DMS53 treated with DMSO at 0.1 percent for 48 hours (cell line): ENCODE measurements around the gene NPPC.
"Not testable (repeated sequence)": the region's sequence is repeated elsewhere in the genome, so short reads cannot be mapped to it uniquely, and the experiment has no call there.

Experiments
- DNase-seq: peaks from one replicate; lab custom pipeline; 2025; ENCODE audit not compliant: unreplicated experiment; lab: John Stamatoyannopoulos, UW

NPPC gene

GRCh38 chr2:231926180-231926741 is at the start of gene NPPC:
Gene NPPC (minus strand): TSS chr2:231926396. CDS start chr2:231926249, 147 bp downstream.
- DNase-seq, result peak; percentile 18

DNA sequence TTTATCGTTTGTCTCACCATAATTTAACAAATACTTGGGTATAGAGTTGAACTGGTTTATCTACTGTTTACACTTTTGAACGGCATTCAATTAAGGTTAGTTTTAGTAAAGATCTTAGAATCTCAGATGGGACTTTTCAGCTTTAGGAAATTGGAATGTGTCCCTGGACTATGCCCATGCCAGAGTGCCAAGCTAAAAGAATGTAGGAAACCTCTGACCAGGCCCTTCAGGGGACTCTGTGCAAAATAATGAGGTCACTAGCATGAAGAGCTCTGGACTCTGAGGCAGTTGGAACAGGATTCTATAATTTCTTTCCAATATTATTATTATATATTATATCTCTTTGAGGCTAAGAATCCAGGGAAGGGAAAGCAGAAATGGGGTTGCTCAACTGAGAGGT is 48.8 kb upstream of the NPPC start:
- no peak for DNase-seq

- no peak for DNase-seq
Measured at GRCh38 chr2:231970461-231970860, 44.3 kb upstream of the NPPC start.

DNA sequence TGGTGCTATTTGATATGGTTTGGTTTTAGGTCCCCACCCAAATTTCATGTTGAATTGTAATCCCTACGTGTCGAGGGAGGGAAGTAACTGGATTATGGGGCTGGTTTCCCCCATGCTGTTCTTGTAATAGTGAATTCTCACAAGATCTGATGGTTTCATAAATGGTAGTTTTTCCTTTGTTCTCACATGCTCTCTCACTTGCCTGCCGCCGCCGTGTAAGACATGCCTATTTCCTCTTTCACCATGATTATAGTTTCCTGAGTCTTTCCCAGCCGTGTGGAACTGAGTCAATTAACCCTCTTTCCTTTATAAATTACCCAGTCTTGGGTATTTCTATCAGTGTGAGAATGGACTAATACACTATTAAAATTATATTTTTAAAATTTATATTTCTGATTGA is 42.6 kb upstream of the NPPC start:
- DNase-seq, result no peak

DNA sequence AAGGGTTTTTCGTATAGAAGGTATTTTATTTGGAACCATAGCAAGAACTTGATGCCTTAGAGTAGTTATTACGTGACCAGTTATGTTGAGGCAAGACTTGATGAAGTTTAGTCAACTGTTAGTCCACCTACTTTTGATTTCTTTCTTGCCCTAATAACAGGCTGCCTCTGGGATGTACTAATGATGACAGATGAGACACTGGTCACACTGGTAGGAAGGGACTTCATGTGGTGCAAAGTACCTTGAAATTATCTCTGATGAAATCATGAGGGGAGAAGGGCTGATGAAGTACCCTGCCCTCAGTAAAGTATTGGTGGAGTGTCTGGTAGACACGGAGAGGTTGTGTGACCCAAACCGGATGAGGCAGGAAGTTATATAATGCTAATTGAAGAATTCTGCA is 40.7 kb upstream of the NPPC start:
- DNase-seq, result no peak

GRCh38 chr2:231965102-231965501 is 38.9 kb upstream of the NPPC start:
- DNase-seq, result no peak

DNA sequence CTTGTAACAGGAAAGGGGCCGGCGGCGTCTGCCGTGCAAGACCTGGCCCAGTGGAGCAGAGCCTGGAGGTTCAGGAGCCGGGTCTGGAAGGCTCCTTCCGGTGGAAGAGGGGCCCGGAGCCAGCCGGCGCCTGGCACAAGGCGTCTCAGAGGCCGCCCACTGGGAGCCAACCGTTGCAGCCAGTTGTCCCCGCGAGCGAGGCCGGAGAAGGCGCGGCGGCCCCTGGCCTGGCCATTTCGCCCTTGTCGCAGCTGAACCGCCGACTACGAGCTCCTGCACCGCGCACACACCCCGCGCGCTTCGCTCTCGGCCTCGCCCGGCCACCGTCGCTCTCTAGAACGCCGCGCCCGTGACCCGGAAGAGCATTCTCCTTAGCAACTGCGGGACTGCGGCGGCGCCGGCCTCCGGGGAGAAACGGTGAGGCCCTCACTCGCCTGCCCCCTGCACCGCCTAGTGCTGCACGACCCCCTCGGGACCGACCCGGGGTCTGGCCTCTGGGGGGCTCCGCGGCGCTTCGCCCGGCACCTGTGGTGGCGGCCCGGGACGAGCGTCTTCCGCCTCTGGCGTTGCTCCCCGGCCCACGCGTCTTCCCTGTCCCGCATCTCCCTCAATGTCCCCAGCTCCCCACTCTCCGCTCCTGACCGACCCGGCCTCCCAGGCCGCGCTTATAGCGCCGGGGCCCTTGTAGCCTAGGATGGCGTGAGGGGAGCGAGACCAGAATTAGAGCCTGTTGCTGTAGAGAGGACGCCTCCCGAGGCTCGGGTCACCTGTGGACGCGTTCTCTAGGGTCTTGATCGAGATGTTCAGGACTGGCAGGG is 35.4 kb upstream of the NPPC start, which contains the start of gene DIS3L2:
DIS3L2 (plus strand) TSS at position 365 of the 818 bp plus-strand sequence. CDS start 53,215 bp downstream, outside the sequence.
- peak; percentile 51 for DNase-seq

- DNase-seq, result no peak
Measured at GRCh38 chr2:231960810-231961348, 34.7 kb upstream of the NPPC start.

DNA sequence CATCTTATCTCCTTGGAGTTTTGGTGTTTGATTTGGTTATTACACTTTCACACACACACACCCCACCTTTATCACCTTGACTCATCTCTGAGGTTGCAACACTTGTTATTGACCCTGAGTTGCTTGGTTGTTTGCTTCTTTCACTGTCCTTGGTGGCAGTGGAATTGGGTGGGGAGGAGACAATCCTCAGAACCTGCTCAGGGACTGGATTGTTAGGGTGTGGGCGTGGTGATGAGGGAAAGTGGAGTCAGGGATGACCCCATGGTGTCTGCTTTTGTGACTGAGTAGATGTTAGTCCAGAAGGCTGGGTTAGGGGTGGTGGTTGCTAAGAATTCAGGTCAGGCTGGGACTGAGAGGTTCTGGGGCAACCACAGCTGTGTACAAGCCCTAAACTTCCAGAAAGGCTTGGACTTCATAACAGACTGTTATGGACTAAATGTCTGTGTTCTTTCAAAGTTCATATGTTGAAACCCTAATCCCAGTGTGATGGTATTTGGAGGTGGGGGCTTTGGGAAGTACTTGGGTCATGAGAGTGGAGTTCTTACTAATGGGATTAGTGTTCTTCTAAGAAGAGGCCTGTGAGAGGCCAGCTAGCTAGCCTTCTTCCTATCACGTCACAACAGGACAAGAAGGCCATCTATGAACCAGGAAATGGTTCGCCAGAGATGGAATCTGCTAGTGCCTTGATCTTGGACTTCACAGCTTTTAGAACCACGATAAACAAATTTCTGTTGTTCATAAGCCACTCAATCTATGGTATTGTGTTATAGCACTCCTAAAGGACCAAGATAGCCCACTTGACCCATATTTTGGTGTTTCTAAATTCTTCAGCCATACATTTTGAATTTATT is 31.9 kb upstream of the NPPC start:
- DNase-seq, result no peak

- no peak for DNase-seq
Measured at GRCh38 chr2:231955758-231956472, 29.7 kb upstream of the NPPC start.

DNA sequence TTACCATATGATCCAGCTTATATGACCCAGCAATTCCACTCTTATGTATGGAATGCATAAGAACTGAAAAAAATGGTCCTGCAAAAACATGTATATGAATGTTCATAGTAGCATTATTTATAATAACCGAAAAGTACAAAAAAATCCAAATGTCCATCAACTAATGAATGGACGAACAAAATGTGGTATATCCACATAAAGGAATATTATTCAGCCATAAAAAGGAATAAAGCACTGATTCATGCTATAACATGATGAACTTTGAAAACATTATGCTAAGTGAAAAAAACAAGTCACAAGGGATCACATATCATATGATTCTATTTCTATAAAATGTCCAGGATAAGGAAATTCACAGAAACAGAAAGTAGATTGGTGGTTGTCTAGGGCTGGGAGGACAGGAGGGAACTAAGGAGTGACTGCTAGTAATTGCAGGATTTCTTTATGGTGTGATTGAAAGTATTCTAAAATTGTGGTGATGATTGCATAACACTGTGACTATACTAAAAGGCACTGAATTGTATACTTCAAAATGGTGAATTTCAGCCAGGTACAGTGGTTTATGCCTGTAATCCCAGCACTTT is 25.3 kb upstream of the NPPC start:
- DNase-seq, result no peak

- DNase-seq, result no peak
Measured at GRCh38 chr2:231947694-231948093, 21.5 kb upstream of the NPPC start.

DNA sequence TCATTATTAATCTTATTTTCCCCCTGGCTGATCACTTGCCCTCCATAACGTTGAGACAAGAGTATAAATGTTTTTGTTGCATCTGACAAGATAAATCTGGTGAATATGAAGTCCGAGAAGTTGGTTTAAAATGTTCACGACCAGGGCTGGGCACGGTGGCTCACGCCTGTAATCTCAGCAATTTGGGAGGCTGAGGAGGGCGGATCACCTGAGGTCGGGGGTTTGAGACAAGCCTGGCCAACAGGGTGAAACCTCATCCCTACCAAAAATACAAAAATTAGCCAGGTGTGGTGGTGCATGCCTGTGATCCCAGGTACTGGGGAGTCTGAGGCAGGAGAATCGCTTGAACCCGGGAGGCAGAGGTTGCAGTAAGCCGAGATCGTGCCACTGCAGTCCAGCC is 20.9 kb upstream of the NPPC start:
- not testable (repeated sequence) for DNase-seq

- DNase-seq, result no peak
Measured at GRCh38 chr2:231946241-231946814, 20.1 kb upstream of the NPPC start.

GRCh38 chr2:231942180-231942579 is 16.0 kb upstream of the NPPC start:
- no peak for DNase-seq

DNA sequence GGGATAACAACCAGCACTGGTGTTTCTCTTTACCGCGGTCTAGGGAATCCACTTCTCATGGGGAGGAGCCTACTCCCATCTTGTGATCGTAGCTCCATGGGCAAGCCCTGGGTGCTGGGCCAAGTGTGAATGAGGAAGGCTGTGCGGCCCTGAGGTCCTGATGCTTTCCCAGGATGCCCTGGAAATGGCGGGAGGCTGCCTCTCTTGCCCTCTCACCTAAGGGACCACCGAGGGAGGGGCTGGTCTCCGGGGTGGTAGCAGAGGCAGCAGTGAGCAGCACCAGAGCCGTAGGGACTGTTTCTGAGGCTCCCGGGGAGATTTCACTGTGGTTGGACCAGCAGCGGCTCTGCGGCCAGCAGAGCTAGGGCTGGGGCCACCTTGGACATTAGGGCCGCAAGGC is 15.5 kb upstream of the NPPC start:
- no peak for DNase-seq

DNA sequence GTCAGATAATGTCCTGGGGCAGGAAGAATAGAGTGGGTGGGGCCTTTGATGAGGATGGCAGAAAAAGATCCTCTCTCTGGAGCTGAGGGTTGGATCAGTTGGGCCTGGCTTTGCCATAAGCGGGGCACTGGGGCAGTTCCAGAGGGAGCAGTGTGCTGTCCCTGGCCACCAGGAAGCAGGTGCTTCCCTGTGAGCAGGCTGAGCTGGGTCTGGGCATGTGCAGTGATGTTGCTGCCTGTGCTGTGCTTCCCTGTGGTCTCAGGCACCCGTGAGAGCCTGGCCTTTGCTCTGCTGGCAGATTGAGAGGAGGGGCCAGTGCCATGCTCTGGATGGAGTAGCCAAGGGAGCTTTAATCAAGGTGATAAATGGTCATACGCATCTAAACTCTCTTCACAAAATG is 14.6 kb upstream of the NPPC start:
- DNase-seq, result no peak

DNA sequence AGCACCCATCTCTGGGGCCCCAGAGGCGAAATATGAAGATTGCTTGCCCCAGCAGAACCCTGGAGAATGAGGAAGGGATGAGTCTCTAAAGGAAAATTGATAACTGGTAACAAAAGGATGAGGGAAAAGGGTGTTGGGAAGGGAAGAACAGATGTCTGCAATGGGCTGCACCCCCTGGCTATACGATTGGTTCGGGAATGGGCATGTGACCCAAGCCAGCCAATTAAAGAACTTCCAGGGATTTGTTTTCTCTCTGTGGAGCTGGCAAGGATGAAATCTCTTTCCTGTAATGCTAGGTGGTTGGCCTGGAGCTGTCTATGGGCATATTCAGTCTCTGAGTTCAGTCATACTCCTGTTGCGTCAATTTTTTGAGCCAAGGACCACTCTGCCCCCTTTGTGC is 12.8 kb upstream of the NPPC start:
- no peak for DNase-seq

DNA sequence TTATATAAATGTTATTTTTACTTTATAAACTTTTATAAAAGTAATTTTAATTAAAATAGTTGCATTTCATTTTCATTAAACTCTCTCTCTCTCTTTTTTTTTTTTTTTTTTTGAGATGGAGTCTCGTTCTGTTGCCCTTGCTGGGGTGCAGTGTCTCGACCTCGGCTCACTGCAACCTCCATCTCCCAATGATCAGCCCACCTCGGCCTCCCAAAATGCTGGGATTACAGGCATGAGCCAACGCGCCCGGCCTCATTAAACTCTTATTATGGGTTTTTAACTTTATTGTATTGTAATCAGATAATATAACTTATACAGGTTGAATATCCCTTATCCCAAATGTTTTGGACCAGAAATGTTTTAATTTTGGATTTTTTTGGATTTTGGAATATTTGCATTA is 10.9 kb upstream of the NPPC start:
- DNase-seq, result no peak

DNA sequence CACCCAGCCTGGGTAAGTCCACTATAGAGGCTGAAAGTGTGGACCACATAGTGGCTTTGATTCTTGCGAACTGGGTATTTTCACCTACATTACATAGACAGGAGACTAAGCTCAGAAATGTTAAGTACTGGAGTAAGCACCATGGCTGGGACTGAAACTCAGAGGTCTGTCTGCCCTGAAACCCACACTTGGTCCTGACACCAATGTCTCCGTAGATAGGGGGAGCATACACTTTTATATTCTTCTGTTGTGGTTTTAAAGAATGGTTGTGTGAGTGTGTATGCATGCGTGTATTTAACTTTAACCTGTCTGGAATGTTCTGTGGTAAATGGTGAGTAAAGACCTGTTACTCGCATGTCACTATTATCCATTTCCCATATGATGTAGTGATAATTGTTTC is 10.3 kb upstream of the NPPC start:
- no peak for DNase-seq
